Ishikawa (cell line): Measurements from ENCODE around the gene LIMCH1.

Experiments
- CREB1 ChIP-seq: IDR thresholded peaks from 2 replicates; pipeline ENCODE4 v1.6.1; 2012; ENCODE audit warnings: low read depth
- EGR1 ChIP-seq: IDR thresholded peaks from 2 replicates; pipeline ENCODE4 v1.6.1; 2012
- EP300 ChIP-seq: IDR thresholded peaks from 2 replicates; pipeline ENCODE4 v1.6.1; 2012; ENCODE audit warnings: borderline replicate concordance
- FOXM1 ChIP-seq: IDR thresholded peaks from 2 replicates; pipeline ENCODE4 v1.6.1; 2012; ENCODE audit warnings: low read depth, borderline replicate concordance
- MAX ChIP-seq: IDR thresholded peaks from 2 replicates; pipeline ENCODE4 v1.6.1; 2012
- NFIC ChIP-seq: IDR thresholded peaks from 2 replicates; pipeline ENCODE4 v1.6.1; 2012
- RAD21 ChIP-seq: IDR thresholded peaks from 2 replicates; pipeline ENCODE4 v1.6.1; 2012; ENCODE audit warnings: low read depth
- REST ChIP-seq: IDR thresholded peaks from 2 replicates; pipeline ENCODE4 v1.6.1; 2012; ENCODE audit warnings: low read depth, mild to moderate bottlenecking
- TAF1 ChIP-seq: IDR thresholded peaks from 2 replicates; pipeline ENCODE4 v1.6.1; 2012; ENCODE audit warnings: low read depth, mild to moderate bottlenecking
- TEAD4 ChIP-seq: IDR thresholded peaks from 2 replicates; pipeline ENCODE4 v1.6.1; 2012
- YY1 ChIP-seq: IDR thresholded peaks from 2 replicates; pipeline ENCODE4 v1.6.1; 2012; ENCODE audit warnings: low read depth

GRCh38 chr4:41567186-41567585, 29.2 kb downstream of the LIMCH1 start:
- no peak for TF ChIP-seq YY1
- no peak for TF ChIP-seq CREB1
- TF ChIP-seq RAD21, result no peak
- no peak for TF ChIP-seq FOXM1
- no peak for TF ChIP-seq EP300
- no peak for TF ChIP-seq MAX
- no peak for TF ChIP-seq TEAD4
- TF ChIP-seq TAF1, result no peak
- no peak for TF ChIP-seq REST
- no peak for TF ChIP-seq NFIC
- TF ChIP-seq EGR1, result no peak
